SU-DHL-6 (cell line): ENCODE results near the gene LRRC4C.

Source experiments
- H2AFZ ChIP-seq: fragments of 200-600 bp; sonication (generic); 2 replicates; pipeline ENCODE4 v1.6.1; 2014; ENCODE audit warnings: low read depth, mild to moderate bottlenecking, moderate library complexity, mixed read lengths, antibody characterized with exemption, low read length; ENCODE audit not compliant: severe bottlenecking
- H3F3A ChIP-seq: fragments of 200-600 bp; shearing (Covaris generic); 2 replicates; pipeline ENCODE4 v1.6.0; 2016; ENCODE audit warnings: antibody characterized with exemption, mild to moderate bottlenecking; ENCODE audit not compliant: insufficient read depth
- H3K27ac ChIP-seq: fragments of 200-600 bp; sonication (generic); 2 replicates; pipeline ENCODE4 v1.5.1; 2016; ENCODE audit warnings: low read depth, mild to moderate bottlenecking, low read length, moderate library complexity, mixed read lengths
- H3K27me3 ChIP-seq: fragments of 200-600 bp; sonication (generic), shearing (Covaris generic); 2 replicates; pipeline ENCODE4 v1.6.0; 2014; ENCODE audit warnings: mild to moderate bottlenecking, low read length
- H3K36me3 ChIP-seq: fragments of 200-600 bp; sonication (generic); 2 replicates; pipeline ENCODE4 v1.6.1; 2014; ENCODE audit warnings: mild to moderate bottlenecking, low read length, mixed read lengths
- H3K4me2 ChIP-seq: fragments of 300-600, 200-600 bp; shearing (Covaris generic), sonication (generic); 2 replicates; pipeline ENCODE4 v1.6.0; 2014; ENCODE audit warnings: low read length, low read depth, mild to moderate bottlenecking; ENCODE audit not compliant: poor library complexity, severe bottlenecking
- H3K4me3 ChIP-seq: fragments of 200-600 bp; sonication (generic); 2 replicates; pipeline ENCODE4 v1.5.1; 2014; ENCODE audit warnings: antibody characterized with exemption, low read length, mild to moderate bottlenecking, mixed read lengths; ENCODE audit not compliant: insufficient read depth, poor library complexity, severe bottlenecking
- H3K79me2 ChIP-seq: fragments of 200-600 bp; sonication (generic); 2 replicates; pipeline ENCODE4 v1.6.1; 2014; ENCODE audit warnings: mild to moderate bottlenecking, low read length, moderate library complexity; ENCODE audit not compliant: insufficient read depth
- H3K9ac ChIP-seq: fragments of 200-600 bp; sonication (generic); 2 replicates; pipeline ENCODE4 v1.7.0; 2014; ENCODE audit warnings: mild to moderate bottlenecking, low read length
- H3K9me2 ChIP-seq: fragments of 200-600 bp; sonication (generic); replicated peaks from 2 replicates; pipeline ENCODE4 v1.6.1; 2014; ENCODE audit warnings: low read length; ENCODE audit not compliant: insufficient read depth
- H3K9me3 ChIP-seq: fragments of 200-600 bp; sonication (generic); 2 replicates; pipeline ENCODE4 v1.6.1; 2014; ENCODE audit warnings: low read length, mixed read lengths; ENCODE audit not compliant: insufficient read depth
- H4K20me1 ChIP-seq: fragments of 200-600 bp; sonication (generic); 2 replicates; pipeline ENCODE4 v1.6.1; 2014; ENCODE audit warnings: low read depth, mild to moderate bottlenecking, antibody characterized with exemption, low read length, moderate library complexity, mixed read lengths
- CTCF ChIP-seq: fragments of 200-600 bp; sonication (generic); IDR thresholded peaks from one replicate; pipeline ENCODE4 v1.5.1; 2017; ENCODE audit warnings: antibody characterized with exemption, mild to moderate bottlenecking, low read length, moderate library complexity; ENCODE audit not compliant: insufficient read depth, poor library complexity, severe bottlenecking
- EZH2phosphoT487 ChIP-seq: fragments of 200-600 bp; sonication (generic), shearing (Covaris generic); conservative IDR thresholded peaks from 2 replicates; pipeline ENCODE4 v1.6.1; 2018; ENCODE audit warnings: mild to moderate bottlenecking, antibody characterized with exemption, low read length, moderate library complexity, mixed read lengths

The LRRC4C gene

DNA sequence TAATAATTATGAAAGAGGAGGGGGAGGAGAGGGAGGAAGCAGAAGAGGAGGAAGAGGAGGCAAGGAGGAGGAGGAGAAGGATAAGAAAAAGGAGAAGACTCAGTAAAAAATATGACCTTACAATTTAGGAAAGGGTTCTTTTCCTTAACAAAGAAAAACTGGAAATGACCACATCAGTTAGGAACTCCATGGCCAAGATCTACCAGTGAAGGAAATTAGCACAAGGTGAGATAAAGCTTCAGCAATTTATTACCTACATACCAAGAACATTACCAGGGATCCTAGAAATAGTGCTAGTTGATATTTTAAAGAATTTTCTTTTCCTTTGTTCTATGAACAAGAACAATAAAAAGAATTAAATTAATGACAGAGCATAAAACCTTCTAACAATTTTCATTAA is 172.7 kb downstream of the LRRC4C start:
- H3K9ac ChIP-seq, result no peak overlapping the region
- no peaks in the 10 kb centered on the region for H3K9me3 ChIP-seq
- H3K27ac ChIP-seq, result no peak overlapping the region
- no peak overlapping the region for H3K4me3 ChIP-seq
- no peaks in the 10 kb centered on the region for H3K79me2 ChIP-seq
- no peaks in the 10 kb centered on the region for H3K27me3 ChIP-seq
- H3K4me2 ChIP-seq, result no peak overlapping the region
- no peaks in the 10 kb centered on the region for H4K20me1 ChIP-seq
- H2AFZ ChIP-seq, result no peak overlapping the region
- no peak for TF ChIP-seq CTCF
- no peak for TF ChIP-seq EZH2phosphoT487
- H3K9me2 ChIP-seq, result no peaks in the 10 kb centered on the region
- H3F3A ChIP-seq, result no peaks in the 10 kb centered on the region
- H3K36me3 ChIP-seq, result no peaks in the 10 kb centered on the region

DNA sequence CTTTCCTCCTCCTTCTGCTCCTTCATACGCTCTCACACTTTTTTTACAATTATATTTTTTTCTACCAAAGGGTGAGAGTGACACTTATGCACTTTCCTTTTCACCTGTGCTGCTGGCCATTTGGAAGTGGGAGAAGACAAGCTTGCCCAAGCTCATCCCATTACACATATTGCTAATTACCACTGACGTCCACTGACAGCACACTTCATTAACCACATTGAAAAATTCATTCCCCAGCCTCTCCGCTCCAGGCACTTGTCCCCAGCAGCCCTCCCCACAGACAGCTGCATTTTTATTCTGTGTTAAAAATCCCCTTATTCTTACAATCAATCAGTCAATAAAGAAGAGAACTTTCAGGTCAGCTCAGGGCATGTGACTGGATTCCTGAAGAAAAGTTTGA is 175.1 kb downstream of the LRRC4C start:
- Histone ChIP-seq H3F3A (no peaks in the 10 kb centered on the region), H3K27ac (no peak overlapping the region), H4K20me1 (no peaks in the 10 kb centered on the region), H2AFZ (no peak overlapping the region), H3K4me2 (no peak overlapping the region), H3K9ac (no peak overlapping the region), H3K9me3 (no peaks in the 10 kb centered on the region), H3K4me3 (no peak overlapping the region), H3K79me2 (no peaks in the 10 kb centered on the region), H3K27me3 (no peaks in the 10 kb centered on the region), H3K36me3 (no peaks in the 10 kb centered on the region), H3K9me2 (no peaks in the 10 kb centered on the region)
- TF ChIP-seq CTCF (no peak), EZH2phosphoT487 (no peak)

DNA sequence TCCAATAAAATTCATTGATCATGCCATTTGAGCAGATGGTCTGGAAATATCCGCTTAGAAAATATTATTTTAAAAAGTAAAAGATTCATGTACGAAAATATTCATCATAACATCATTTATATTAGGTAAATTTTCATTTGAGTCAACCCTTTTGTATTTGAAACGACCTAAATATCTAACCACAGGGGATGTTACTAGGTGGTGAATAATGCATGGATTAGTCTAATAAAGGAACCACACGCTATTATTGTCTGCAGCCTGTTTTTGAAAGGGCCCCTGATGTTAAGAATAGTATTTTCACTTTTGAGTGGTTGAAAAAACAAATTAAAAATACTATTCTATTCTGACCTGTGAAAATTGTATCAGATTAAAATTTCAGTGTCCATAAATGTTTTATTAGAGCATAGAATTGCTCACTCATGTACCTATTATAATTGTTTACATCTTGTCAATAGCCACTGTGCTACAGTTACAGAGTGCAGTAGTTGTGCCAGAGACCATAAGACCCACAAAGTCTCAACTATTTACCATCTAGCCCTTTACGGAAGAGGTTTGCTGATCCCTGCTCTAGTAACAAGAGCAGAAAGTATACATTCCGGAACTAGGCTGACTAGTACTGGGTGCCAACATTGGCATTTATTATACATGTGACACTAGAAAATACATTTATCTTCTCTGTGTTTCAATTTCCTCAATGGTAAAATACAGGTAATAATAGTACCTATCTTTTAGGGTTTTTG is 176.1 kb downstream of the LRRC4C start:
- no peak for TF ChIP-seq CTCF
- no peak for TF ChIP-seq EZH2phosphoT487
- H2AFZ ChIP-seq, result no peak overlapping the region

More for the DNA sequence above, 176.1 kb downstream of the LRRC4C start:
- no peaks in the 10 kb centered on the region for H3K9me2 ChIP-seq
- H3K4me2 ChIP-seq, result no peak overlapping the region
- H3K79me2 ChIP-seq, result no peaks in the 10 kb centered on the region
- H3K27ac ChIP-seq, result no peak overlapping the region
- H3K9ac ChIP-seq, result no peak overlapping the region
- no peak overlapping the region for H3K4me3 ChIP-seq
- H3K36me3 ChIP-seq, result no peaks in the 10 kb centered on the region
- no peaks in the 10 kb centered on the region for H3K27me3 ChIP-seq
- H3K9me3 ChIP-seq, result no peaks in the 10 kb centered on the region
- no peaks in the 10 kb centered on the region for H3F3A ChIP-seq
- no peaks in the 10 kb centered on the region for H4K20me1 ChIP-seq
